Measurements from ENCODE around the gene FSTL3.
"Not testable (repeated sequence)": the region's sequence is repeated elsewhere in the genome, so short reads cannot be mapped to it uniquely, and the experiment has no call there.

The FSTL3 gene

DNA sequence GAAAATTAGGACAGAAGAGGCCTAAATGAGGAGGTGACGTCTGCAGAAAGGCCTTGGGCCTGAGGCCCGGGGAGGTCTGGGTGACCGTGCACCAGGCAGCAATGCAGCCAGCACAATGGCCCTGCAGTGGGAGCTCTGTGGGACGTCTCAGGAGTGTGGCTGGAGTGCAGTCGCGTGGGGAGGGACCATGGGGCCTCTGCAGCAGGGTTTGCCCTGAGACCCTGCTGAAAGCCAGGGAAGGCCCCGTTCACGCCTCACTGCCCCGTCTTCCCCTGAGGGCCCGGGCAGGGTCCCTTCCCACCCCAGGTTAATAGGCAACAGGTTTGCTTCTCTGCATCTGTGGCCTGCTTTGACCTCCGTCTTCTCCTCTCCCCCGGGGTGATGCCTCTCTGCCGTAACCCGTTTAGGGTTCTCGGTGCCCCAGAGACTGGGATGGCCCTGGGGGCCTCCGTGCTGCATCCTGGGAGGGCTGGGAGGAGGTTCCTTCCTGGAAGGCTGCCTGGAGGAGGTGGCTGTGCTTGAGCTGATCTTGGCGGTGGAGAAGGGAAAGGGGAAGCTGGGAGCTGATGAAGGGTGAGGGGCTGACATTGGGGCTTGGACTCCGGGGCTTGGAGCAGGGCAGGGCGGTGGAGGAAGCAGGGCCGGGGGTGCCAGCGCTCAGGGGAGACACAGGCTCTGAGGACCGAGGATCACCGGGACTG, 42.2 kb downstream of the FSTL3 start:
- FAIRE-seq: no peak
- no peak for TF ChIP-seq POLR2A (IDR thresholded peaks at IDR 0.05; ENCODE audit: low read depth, low read length)
- no peak for DNase-seq (ENCODE audit: insufficient read length, low spot score)

DNA sequence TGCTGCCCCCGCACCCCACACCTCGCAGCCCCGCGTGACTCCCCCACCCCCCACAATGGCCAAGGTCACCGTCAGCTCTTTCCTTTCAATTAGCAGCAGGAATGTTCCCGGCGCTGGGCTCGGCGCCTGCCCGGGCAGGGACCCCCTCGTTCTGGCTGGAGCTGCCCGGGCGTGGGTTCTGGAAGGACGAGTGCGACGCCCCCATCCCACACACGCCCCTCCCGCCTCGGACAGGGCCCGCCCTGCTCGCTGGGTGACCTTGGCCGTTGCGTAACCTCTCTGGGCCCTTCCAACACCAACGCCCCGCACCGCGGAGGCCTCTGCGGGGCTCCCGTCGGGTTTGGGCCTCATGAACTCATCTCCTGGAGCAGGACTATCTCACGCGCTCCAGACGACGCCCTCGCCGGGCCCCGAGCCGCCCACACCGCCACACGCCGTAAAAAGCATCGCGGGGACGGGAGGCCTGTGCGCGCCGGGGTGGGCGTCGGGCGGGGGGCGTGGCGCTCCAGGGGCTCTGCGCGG, 42.9 kb downstream of the FSTL3 start:
- TF ChIP-seq POLR2A (IDR thresholded peaks at IDR 0.05; ENCODE audit: low read depth, low read length): no peak
- FAIRE-seq: no peak

DNA sequence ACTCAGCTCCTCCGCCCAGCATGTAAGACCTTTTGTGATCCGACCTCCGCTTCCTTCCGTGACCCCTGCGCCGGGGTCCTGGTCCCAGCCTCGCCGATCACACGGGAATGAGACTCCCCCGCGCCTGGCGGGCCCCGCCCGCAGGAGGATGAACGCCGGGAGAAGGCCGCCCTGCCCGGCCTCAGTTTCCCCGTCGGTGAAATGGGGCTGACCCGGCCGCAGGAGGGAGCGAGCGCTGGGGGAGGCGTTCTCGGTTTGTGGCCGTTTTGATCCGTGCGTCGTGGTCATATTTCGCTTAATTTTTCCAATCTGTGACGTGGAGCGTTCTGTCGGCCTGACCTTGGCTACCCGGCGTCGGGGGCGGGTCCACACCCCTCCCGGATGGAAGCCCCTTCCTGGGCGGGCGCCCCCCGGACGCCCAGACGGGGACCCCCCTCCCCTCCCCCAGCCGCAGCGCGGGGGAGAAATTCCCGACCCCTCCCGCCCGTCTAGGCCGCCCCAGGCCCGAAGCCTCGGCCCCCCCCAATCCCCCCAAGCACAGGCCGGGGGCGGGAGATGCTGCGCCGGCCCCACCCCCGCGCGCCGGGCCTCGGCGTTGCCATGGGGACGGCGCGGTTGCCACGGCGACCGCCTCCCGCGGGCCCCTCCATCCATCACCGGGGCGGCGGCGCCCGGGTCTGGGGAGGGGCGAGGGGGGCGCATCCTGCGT, 43.6 kb downstream of the FSTL3 start:
- no peak for DNase-seq (ENCODE audit: insufficient read length, low spot score)
- no peak for TF ChIP-seq POLR2A (IDR thresholded peaks at IDR 0.05; ENCODE audit: low read depth, low read length)
- FAIRE-seq: no peak

More for the DNA sequence above, 42.9 kb downstream of the FSTL3 start:
- no peak for DNase-seq (ENCODE audit: insufficient read length, low spot score)

DNA sequence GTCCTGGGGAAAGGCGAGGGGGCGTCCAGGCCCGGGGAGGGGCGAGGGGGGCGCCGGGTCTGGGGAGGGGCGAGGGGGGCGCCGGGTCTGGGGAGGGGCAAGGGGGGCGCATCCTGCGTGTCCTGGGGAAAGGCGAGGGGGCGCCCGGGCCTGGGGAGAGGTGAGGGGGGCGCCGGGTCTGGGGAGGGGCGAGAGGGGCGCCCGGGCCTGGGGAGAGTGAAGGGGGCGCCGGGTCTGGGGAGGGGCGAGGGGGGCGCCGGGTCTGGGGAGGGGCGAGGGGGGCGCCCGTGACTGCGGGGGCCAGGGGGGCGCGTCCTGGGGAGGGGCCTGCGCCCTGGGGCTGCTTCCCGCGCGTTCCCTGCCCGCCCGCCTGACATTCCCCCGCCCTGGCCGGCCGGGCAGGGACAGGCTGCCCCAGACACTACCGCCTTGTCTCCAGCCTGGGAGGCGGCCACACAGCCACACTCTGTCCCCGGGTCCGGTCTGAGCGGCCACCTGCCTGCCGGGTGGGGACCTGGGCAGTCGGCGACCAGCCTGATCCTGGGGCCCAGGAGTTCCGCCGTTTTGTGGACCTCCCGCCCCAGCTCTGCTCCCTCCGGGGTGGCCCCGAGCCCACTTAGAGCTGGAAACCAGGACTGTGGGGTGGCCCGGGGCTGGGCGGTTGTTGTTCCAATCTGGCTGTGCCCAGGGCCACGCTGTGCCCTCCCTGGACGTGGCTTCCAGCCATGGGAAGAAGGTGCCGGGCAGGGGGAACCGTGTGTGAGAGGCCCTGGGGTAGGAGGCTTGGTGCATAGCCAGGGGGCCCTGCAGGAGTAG, 44.4 kb downstream of the FSTL3 start:
- FAIRE-seq: no peak
- TF ChIP-seq POLR2A (IDR thresholded peaks at IDR 0.05; ENCODE audit: low read depth, low read length): no peak
- no peak for DNase-seq (ENCODE audit: insufficient read length, low spot score)

DNA sequence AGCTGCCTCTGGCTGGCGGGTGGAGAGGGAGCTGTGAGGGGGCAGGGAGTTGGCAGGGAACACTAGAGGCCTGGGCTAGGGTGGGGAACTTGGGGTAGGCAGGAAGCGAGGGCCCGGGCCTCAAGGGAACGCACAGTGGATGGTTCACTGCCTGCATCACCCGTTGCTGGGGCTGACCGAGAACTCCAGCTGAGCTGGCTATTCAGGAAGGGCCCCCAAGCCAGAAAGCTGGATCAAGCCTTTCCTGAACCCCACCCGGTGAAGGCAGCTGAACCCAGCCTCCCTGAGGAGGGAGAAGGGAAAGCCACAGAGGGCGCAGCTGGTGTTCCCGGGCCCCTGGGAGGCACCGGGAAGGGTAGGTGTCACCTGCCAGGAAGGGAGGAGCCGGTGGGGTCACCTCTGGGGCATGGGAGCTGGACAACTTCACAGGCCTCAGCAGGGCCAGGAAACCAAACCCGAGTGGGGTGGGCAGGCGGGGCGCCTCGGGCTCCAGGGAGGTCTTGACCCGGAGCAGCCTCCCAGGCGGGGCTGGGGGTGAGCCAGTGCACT, 46.4 kb downstream of the FSTL3 start:
- no peak for FAIRE-seq
- no peak for TF ChIP-seq POLR2A (IDR thresholded peaks at IDR 0.05; ENCODE audit: low read depth, low read length)

DNA sequence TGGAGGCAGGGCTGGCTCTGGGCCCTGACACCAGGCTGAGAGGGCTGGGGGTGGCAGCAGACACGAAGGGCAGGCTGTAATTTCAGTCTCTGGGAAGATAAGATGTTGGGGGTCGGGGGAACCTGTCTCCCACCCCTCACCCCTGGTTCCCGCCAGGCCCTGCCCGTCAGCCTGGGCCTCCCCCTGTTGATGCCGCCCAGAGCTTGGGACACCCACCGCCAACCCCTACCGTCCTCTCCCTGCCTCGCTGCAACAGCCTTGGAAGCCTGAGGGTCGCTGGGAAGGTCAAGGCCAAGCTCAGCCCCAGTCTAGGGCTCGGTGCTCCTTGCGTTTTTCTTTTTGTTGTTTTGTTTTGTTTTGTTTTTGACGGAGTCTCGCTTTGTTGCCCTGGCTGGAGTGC, 47.1 kb downstream of the FSTL3 start:
- FAIRE-seq (no peak), DNase-seq (ENCODE audit: insufficient read length, low spot score) (no peak)
- TF ChIP-seq POLR2A (IDR thresholded peaks at IDR 0.05; ENCODE audit: low read depth, low read length): no peak

More for the DNA sequence above, 46.4 kb downstream of the FSTL3 start:
- no peak for DNase-seq (ENCODE audit: insufficient read length, low spot score)

DNA sequence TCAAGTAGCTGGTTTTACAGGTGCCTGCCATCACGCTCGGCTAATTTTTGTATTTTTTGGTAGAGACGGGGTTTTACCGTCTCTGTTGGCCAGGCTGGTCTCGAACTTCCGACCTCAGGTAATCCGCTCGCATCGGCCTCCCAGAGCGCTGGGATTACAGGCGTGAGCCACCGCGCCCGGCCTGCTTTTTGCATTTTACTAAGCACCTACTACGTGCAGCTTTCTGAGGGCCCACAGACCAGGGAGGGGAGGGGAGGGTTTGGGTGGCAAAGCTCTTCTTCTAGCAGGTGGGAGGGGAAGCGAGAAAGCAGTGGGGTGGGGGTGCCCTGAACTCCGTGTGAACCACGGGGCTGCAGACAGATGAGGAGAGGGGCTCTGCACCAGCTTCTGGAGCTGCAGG, 47.5 kb downstream of the FSTL3 start:
- no peak for TF ChIP-seq POLR2A (IDR thresholded peaks at IDR 0.05; ENCODE audit: low read depth, low read length)
- DNase-seq (ENCODE audit: insufficient read length, low spot score): no peak
- no peak for FAIRE-seq

DNA sequence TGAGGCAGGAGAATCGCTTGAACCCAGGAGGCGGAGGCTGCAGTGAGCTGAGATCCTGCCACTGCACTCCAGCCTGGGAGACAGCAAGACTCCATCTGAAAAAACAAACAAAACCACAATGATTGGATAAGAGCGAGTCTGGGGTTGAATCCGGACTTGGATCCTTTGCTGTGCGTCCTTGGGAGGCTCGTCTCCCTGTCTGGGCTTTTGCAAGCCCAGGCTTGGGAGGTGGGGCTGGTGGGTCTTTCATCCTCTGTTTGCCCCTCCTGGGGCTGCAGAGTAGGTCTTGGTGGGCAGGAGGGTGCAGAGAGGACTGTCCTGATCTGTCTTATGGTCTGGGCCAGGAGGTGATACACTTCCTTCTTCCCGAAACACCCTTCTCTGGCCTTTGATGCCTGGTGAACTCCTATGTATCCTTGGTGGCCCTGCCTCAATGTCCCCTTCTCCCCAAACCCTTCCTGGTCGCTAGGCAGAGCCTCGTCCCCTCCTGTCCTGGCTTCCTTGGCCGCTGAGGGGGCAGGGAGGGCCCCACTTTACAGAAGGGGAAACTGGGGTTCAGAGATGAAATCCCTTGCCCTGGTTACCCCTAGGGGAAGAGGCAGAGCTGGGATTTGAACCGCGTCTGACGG, 49.4 kb downstream of the FSTL3 start:
- TF ChIP-seq POLR2A (IDR thresholded peaks at IDR 0.05; ENCODE audit: low read depth, low read length): no peak
- no peak for FAIRE-seq
- DNase-seq (ENCODE audit: insufficient read length, low spot score): no peak

DNA sequence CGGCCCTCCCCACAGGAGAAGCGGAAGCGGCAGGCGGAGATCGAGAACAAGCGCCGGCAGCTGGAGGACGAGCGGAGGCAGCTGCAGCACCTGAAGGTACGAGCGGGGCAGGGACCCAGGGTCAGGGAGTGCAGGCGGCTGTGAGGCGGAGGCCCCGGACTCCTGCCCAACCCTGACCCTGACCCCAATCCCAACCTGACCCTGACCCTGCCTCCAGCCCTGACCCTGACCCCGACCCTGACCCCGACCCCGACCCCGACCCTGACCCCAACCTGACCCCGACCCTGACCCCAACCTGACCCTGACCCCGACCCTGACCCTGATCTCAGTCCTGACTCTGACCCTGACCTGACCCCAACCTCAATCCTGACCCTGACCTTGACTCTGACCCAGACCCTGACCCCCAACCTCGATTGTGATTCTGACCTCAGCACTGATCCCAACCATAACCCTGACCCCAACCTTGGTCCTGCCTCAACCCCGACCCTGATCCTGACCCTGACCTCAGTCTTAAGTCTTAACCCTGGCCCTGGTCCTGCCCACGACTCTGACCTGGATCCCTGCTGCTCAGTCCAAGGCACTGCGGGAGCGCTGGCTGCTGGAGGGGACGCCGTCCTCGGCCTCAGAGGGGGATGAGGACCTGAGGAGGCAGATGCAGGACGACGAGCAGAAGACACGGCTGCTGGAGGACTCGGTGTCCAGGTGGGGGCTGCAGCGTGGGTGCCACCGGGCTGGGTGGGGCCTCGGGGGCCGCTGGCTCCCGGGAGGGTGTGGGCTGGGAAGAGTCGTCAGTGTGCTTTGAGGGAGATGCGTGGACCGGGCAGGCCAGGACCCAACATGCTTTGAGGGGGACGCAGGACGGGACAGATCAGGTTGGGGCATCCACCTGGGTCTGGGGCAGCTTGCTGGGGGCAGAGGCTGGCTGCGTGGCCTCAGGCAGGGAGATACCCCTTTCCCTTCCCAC, 51.1 kb downstream of the FSTL3 start:
- TF ChIP-seq POLR2A (IDR thresholded peaks at IDR 0.05; ENCODE audit: low read depth, low read length): no peak
- DNase-seq (ENCODE audit: insufficient read length, low spot score) (no peak), FAIRE-seq (no peak)

DNA sequence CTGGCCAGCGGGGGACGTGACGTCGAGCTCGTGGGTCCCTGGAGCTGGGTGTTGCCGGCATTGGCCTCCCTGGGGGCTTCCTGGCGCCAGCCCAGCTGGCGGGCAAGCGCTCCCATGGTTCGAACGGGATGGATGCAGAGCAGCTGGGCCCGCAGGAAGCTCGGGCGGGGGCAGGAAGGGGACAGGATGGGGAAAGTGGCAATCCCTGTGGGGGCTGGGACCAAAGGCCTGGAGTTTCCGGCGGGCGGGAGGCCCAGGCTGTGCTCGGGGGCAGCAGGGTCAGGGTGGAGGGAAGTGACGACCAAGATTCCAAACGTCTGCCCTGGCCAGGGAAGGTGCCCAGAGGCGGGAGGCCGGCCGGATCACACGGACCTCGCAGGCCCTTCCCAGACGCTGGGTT, 51.8 kb downstream of the FSTL3 start:
- no peak for TF ChIP-seq POLR2A (IDR thresholded peaks at IDR 0.05; ENCODE audit: low read depth, low read length)
- no peak for FAIRE-seq
- DNase-seq (ENCODE audit: insufficient read length, low spot score): no peak

DNA sequence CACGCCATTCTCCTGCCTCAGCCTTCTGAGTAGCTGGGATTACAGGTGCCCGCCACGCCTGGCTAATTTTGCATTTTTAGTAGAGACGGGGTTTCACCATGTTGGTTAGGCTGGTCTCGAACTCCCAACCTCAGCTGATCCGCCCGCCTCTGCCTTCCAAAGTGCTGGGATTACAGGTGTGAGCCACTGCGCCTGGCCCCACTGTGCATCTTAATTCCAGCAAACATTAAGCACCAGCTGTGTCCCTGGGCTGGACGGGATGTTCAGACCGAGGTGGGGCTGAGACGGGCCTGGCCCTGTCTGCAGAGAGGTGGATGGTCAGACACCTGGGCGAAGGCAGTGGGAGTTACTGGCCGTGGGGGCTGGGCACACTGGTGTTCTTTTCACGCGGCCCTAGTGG, 53.4 kb downstream of the FSTL3 start:
- not testable (repeated sequence) for DNase-seq (ENCODE audit: insufficient read length, low spot score); FAIRE-seq

DNA sequence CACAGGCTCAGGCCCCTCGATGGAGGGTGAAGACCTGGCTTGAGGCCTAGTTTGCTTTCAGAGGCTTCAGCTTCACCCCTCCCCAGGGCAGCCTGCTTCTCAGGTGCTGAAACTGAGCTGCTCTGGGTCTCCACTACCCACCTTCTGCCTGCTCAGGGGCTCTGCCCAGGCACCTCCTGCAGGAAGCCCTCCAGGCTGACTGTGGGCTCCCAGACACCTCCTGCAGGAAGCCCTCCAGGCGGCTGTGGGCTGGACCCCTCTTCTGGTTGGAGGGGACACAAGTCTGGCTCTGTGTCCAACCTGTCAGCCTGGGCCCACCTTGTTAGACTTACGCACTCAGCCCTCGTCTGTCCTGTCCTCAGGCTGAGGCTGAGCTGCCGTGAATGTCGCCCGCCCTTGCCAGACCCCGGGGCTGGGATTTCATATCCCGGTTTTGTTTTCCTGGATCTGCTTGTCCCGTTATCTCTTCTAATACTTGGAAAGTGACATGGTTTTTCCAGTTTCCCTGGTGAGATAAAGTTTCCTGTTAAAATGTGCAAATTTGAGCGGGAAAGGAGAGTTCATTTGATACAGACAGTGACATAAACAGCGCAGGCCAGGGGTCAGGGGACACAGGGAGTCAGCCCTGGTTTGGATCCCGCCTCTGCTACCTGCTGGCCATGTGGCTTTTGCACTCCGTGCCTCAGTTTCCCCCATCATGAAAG, 53.9 kb downstream of the FSTL3 start:
- TF ChIP-seq POLR2A (IDR thresholded peaks at IDR 0.05; ENCODE audit: low read depth, low read length): no peak
- DNase-seq (ENCODE audit: insufficient read length, low spot score): no peak
- FAIRE-seq: no peak

Measured in H54 (cell line).